Raji (cell line): ENCODE results near the gene PF4V1.

Experiments used
- POLR2A ChIP-seq: IDR thresholded peaks from 2 replicates; pipeline ENCODE4 v1.6.1; 2011; ENCODE audit warnings: low read depth, low read length, control low read depth; ENCODE audit not compliant: insufficient read depth

Gene PF4V1

GRCh38 chr4:73839071-73839470 is 14.0 kb upstream of the PF4V1 start:
- TF ChIP-seq POLR2A = no peak

DNA sequence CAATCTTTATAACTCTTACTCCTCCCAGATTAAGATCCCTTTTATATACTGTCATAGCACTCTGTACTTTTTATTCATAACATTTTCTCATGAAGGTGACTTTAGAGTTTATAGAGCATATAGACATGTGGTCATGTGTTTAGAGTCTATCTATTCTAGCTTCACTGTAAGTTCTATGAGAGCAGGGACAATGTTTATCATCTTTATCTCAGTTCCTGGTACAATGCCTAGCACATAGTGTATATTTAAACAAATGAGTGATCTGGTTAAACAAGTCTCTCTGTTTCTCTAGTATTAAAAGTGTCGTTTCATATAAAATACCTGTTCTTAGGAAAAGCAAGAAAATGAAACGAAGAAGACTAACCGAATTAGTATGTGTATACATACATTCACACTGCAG is 13.4 kb upstream of the PF4V1 start:
- TF ChIP-seq POLR2A = no peak

DNA sequence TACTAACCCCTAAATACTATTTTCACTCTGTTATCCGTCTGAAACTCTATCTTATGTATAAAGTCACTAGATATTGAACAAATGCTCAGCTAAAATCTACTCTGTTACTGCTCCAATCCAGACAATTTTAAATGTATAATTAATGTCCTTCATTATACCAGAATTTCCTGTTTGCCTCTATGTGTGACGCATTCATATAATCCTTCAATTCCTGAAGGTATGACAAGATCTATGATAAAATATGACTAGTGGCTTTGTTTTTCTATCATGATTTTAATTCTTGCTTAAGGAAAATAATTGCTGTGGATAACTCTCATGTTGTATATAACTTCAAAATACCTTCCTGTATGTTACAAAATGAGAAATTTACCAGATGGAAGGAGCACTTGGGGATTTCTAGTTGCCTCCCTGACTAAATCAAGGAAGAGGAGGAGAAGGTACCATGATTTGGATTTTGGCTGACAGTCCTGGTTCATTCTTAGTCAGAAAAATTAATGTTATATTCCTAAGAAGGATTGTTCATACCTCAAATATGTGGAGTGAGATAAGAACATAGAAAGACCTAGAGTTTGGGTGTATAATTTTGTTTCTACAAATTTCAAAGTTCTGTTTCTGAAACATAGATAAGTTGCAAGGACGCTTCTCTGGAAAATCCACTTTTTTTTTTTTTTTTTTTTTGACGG is 11.7 kb upstream of the PF4V1 start:
- no peak for TF ChIP-seq POLR2A

DNA sequence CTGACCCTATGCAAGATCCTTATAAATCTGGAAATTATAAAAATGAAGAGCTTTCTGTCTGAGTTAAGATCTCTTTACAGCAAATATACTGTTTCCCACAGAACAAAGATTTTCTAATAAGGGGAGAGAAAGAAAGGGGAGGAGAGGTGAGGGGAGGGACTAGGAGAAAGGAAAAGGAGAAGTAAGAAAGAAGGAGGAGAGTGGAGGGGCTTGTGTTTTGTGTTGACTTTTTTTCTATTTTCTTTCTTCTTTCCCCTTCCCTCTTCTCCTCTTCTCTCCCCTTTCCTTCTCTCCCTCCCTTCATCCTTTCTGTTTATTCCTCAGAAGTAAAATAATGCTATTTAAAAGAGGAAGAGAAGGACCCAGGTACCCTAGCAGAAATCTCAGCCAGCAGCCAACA is 10.4 kb upstream of the PF4V1 start:
- no peak for TF ChIP-seq POLR2A

GRCh38 chr4:73843369-73843768 is 9.7 kb upstream of the PF4V1 start:
- TF ChIP-seq POLR2A = no peak

DNA sequence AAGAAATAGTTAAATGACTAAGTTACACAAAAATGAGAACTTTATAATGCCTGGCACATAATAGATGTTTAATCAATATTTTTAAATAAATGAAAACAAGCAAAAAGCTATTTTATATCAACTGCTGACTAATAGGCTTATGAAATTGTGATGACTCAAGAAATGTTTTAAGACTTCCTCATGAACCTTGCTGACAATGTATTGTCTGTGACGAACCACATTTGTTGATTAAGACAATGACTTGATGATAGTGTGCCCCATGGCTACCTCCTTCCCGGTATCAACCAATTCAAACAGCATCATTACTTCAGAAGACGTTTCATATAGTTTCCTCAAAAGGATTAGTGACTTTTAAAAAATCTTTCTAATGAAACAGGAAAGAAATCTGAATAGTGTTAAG is 8.8 kb upstream of the PF4V1 start:
- TF ChIP-seq POLR2A = no peak

DNA sequence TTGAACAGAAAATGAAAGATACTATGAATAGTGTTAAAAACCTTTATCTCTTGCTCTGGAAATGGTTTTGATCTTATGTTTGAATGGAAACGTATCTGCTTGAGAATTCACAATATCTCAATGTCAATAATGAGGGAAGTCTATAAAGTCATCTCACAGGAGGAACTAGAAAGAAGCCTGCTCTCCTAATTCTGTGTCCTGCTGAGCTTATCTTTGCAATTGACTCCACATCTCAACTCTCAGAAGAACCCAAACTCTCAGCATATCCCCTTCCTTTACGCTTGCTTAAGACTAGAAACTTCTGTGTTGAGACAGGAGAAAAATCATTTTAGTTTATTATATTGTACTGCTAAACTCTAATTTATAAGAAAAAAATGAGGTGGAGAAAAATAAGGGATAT is 8.3 kb upstream of the PF4V1 start:
- TF ChIP-seq POLR2A = no peak

DNA sequence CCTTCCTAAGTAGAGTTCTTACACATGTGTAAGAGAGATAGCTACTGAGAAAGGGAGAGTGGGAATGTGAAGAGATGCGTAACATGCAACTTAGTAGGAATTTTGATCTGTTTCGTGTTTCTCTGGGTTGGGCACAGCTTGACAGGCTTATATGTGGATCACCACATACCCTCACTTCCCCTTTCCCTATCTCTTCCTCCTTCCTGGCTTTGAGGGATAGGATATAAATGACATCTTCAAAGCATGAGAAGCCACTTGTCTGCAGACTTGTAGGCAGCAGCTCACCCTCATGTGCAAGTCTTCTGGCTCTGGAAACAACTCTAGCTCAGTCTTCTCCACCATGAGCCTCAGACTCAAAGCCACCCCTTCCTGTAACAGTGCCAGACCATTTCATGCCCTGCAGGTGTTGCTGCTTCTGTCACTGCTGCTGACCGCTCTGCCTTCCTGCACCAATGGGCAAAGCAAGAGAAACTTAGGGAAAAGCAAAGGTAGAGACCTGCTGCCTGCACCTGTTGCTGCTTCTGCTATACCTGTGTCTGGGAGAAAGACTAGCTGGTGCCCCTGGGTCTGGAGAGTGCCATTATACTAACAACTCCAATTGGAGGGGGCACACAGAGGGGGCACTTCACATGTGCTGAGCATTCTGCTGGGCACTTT is 5.4 kb upstream of the PF4V1 start:
- no peak for TF ChIP-seq POLR2A

GRCh38 chr4:73848183-73848777 is 4.8 kb upstream of the PF4V1 start:
- no peak for TF ChIP-seq POLR2A

GRCh38 chr4:73850261-73850970 is 2.7 kb upstream of the PF4V1 start:
- no peak for TF ChIP-seq POLR2A

DNA sequence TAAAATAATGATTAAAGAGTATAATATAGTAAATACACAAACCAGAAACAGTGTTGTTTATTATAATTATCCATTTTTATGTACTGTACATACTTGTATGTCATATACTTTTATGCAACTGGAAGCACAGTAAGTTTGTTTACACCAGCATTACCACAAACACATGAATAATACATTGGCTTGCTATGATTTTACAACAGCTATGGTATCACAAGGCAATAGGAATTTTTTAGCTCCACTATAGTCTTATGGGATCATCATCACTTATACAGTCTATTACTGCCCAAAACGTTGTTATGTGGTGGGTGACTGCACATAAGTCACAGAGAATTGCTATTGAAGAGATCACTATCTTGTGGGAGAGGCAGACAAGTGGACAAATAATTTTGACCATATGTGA is 1.8 kb upstream of the PF4V1 start:
- no peak for TF ChIP-seq POLR2A

- TF ChIP-seq POLR2A = no peak
Measured at GRCh38 chr4:73852771-73853170, 325 bp upstream of the PF4V1 start.

GRCh38 chr4:73853718-73854473 is 800 bp downstream of the PF4V1 start:
- TF ChIP-seq POLR2A = no peak

GRCh38 chr4:73855406-73855805 is 2.3 kb downstream of the PF4V1 start:
- TF ChIP-seq POLR2A = no peak

DNA sequence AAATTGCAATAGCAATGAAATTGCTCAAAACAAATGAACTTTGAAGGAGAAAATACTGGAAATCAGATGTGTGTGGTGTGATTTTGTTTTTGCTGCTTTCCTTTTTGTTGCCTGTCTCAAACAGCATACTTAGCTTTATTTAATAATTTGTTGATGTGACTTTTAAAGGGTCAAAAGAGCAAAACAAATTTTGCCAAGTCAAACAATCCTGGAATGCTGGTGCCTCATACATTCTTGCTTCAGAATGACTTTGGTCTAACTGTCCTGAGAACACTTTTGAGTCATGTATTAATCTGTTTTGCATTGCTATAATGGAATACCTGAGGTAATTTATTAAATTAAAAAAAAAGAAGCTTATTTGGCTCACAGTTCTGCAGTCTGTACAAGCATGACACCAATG is 3.4 kb downstream of the PF4V1 start:
- TF ChIP-seq POLR2A = no peak
